Ecto neural progenitor cell (in vitro differentiated cells): ENCODE data around the gene FBXO31.
"Not testable (repeated sequence)": the region's sequence is repeated elsewhere in the genome, so short reads cannot be mapped to it uniquely, and the experiment has no call there.

ENCODE experiments used
- DNase-seq: peaks from one replicate; pipeline ENCODE4 v3.0.0-alpha.2; 2018; ENCODE audit warnings: low spot score

The FBXO31 gene

GRCh38 chr16:87411375-87412271, 28.0 kb upstream of the FBXO31 start:
- no peak for DNase-seq

GRCh38 chr16:87410968-87411367, 27.4 kb upstream of the FBXO31 start:
- no peak for DNase-seq

GRCh38 chr16:87410530-87410929, 27.0 kb upstream of the FBXO31 start:
- DNase-seq: no peak

DNA sequence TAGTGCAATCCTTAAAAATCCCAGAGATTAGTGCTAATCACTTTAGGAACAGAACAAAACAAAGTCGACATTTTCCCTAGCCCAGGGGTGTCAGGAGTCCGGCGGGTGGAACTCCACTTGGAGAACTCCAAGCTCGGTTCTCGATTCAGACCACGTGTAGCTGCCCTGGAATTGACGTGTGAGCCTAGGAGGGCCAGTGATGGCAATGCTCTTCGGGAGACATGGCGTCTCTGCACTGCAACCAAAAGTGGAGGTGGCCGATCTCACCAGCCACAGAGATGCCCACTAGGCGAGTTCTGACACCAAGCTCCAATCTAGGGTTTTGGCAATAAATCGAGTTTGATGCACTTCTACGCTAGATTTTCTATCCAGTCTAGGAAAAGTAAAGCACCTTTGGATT, 26.2 kb upstream of the FBXO31 start:
- no peak for DNase-seq

DNA sequence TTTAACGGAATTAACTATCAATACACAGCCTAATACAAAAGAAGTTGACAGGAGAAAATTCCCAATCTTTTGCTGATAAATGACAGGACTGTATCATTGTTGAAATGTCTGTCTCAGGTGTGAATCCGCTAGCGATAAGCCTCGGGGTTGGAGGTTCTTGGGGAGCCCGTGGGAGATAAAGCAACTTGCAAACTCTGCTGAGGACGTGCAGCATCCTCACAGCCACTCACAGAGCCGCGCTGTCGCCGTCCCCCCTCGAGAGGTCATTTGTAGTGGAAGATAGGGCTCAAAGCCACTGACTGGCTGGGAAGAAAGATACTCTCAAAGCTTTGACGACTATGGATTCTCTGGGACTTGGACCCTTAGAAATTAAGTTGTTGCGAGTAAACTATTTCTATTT, 25.6 kb upstream of the FBXO31 start:
- DNase-seq: no peak

DNA sequence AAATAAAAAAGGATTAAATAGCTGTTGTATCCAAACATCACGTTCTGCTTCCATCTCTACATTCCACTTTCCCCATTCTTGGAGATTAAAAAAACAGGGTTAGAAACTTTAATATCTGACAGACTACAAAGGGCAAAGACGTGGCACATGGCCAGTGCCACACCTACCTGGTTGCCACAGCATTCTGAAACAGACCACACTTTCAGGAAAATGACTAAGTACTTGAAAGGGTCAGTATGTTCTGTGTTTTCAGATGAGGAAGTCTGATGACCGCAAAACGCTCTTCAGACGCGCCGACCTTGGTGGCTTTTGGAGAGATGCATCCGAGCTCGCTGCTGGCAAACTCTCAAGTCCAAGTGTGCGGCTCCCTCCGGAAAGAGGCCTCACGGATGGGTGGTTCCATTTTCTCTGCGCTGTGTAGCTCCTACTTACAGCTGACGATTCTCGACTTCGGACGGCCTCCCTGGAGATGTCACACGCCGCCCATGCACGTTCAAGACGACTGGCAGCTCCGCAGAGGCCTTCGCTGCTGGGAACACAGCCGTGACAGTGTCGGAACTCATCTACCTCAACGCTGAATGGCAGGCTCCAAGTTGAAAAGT, 24.0 kb upstream of the FBXO31 start:
- DNase-seq: no peak

GRCh38 chr16:87406495-87407088, 23.0 kb upstream of the FBXO31 start:
- no peak for DNase-seq

DNA sequence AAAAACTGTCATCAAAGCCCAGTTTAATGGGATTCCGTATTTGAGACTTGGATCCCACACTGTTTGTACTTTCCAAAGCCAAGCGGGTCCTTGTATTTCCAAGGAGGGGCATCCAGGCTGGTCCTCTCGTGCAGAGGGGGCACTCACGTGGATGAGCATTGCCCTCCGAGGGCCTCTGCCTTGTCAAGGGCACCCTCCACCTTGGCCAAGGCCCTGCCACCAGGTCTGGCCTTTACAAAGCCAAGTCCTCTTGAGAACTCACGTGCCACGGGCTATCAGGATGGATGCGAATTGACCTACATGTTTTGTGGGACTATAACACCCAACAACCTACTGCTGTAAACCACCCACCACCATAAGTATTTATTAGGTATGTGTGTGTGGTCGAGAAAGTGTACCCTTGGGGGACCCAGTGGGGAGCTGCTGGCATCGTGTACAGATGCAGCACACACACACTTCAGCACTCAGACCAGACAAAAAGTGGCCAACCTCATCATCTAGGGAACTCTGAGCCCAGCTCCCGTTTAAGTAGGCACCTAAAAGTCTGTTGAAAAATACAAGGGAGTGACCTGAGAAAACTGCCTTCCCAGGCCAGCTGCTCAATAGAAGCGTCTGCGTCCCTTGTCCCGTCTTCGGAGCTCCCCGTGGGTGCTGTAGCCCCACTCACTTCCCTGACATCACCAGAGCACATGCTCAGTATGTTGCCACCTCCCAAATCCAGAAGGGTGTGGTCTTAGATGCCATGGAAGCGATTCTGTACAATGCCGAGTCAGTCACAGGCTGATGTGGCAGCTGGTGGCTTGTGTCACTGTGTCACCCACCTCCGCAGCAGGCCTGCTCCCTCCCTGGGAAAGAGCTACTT, 21.4 kb upstream of the FBXO31 start:
- no peak for DNase-seq

- DNase-seq: no peak
Observed at GRCh38 chr16:87395181-87395842, 11.7 kb upstream of the FBXO31 start.

- DNase-seq: no peak
Observed at GRCh38 chr16:87393680-87394055, 10.1 kb upstream of the FBXO31 start.

DNA sequence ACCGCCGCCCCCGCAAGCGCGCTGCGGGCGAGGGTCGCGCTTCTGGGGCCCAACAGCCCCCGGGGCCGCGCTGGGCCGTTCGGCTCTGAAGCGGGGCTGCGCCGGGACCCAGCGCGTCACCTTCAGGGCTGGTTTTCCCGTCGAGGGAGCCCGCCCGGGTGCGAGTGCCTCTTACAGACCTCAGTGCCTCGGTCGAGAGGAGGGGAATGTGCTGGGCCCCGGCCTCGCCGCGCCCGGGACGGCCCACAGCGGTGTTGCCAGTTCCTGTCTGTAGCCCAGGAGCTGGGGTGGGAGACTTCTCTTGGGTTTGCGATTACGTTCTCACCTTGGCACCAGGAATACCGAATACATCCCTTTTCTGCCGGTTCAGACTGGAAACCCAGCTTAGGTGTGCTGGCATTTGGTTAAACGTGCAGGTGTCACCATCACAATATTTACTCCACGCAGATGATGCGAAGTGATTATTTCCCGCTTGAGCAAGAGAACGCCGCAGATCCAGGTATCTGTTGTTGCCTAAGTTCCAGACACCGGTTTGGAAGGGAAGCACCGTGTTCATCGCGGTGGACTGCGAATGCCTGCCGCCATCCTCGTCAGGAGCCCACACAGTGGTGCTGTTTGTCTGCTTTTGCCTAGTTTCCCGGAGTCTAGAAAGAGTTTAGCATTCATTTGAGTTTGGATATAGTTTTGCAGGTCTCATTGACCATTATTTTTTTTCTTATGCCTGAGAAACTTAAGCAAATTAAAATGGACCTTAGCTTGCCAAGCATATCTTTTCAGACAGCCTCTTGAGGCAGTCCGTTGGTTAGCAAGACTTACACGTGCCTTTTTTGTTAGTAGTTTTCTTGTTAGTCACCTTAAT, 9.5 kb upstream of the FBXO31 start:
- peak; percentile 73 for DNase-seq

GRCh38 chr16:87391950-87392820, 8.6 kb upstream of the FBXO31 start, which contains the start of gene MAP1LC3B:
MAP1LC3B (plus strand) TSS chr16:87392336; CDS start chr16:87392428, 92 bp downstream.
- DNase-seq: peak; percentile 98

DNA sequence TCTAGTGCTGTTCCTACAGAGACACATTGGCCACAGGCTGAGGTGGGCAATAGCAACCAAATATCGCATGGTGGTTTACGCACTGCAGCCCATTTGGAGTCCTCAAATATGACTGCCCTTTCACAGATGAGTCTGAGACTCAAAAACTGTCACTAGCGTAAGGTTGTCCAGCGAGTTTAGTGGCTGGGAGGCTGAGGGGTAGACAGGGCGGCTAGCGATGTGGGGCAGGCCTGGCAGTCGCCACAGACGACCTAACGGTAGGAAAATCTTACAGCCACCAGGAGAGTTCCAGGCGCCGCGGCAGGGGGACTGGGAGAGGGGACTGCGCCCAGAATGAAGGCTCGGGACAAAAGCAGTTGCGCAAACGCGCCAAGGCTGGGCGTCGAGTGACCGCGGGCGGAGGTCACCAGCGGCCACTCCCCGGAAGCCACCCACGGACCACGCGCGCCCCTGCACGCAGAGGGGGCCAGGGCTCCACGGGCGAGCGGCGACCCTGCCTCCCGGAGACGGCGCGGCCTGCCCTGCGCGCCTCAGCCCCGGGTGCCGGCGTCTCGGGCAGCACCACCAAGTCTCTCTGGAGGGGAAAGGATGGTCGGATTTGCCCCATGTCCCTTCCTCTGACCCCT, 7.9 kb upstream of the FBXO31 start:
- no peak for DNase-seq

- DNase-seq: no peak
Observed at GRCh38 chr16:87390641-87391323, 7.2 kb upstream of the FBXO31 start.

DNA sequence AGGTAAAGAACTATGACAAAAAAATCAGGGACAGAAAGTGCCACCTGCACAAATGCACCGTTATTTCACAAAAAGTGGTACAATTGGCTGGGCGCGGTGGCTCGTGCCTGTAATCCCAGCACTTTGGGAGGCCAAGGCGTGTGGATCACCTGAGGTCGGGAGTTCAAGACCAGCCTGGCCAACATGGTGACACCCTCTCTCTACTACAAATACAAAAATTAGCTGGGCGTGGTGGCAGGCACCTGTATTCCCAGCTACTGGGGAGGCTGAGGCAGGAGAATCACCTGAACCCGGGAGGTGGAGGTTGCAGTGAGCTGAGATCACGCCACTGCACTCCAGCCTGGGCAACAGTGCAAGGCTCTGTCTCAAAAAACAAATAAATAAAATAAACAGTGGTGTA, 6.3 kb upstream of the FBXO31 start:
- DNase-seq: not testable (repeated sequence)

DNA sequence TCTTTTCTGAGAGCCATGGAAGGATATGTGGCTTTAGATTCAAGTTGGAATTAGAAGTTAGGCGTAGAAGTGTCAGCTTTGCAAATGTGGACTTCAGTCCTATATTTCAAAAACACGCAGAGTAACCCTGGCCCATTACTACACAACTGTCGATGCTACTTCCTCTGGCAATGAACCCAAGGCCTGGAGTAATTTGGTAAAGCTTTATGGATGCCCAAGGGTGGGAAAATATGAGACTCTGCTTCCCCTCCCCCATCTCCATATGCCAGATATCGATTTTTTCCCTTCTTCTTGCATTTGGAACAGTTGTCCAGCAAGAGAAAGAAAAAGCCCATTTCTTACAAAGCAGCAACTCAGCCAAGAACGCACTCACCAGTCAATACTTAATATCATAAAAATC, 5.7 kb upstream of the FBXO31 start:
- no peak for DNase-seq

DNA sequence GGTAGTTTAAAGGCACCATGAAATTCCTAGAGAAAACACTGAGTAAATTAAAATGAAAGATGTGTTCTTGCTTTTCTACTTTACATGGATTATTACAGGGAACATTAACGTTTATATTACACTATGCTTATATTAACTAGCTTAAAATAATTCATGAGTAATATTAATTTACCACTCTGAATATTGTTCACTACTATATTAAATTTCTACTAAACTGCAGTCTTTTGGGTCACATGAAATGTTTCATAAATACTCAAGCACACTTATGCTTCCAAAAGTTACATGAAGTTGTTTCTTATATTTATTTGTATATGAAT, 5.2 kb upstream of the FBXO31 start:
- DNase-seq: no peak

- peak; percentile 89 for DNase-seq
Observed at GRCh38 chr16:87387942-87388817, 4.6 kb upstream of the FBXO31 start.
